H7 (cell line): Measurements from ENCODE around the gene HNF4A. TPM values are rescaled to one million over a fixed set of nuclear protein-coding genes. Genes with fewer than 3 reads are reported as not detected.
A peak's percentile ranks its signal among the peaks of the same experiment; 100 is the strongest.

Source experiments
- DNase-seq: peaks from one replicate; pipeline ENCODE4 v3.0.0; 2012
- H3K27me3 ChIP-seq: 2 replicates; pipeline ENCODE4 v1.6.0; 2011; ENCODE audit warnings: mild to moderate bottlenecking, low read length; ENCODE audit not compliant: control insufficient read depth, insufficient read depth
- H3K36me3 ChIP-seq: replicated peaks from 2 replicates; pipeline ENCODE4 v1.5.1; 2011; ENCODE audit warnings: low read length; ENCODE audit not compliant: control insufficient read depth, insufficient read depth
- H3K4me3 ChIP-seq: 2 replicates; pipeline ENCODE4 v1.5.1; 2011; ENCODE audit warnings: low read depth, mild to moderate bottlenecking, control low read depth, low read length, moderate library complexity; ENCODE audit not compliant: insufficient read depth
- total RNA-seq: library from RNA; depleted of rRNA; stranded (reverse); fragments of >200 nt; shearing (Covaris generic); gene quantifications from 2 replicates; pipeline ENCODE4 v1.2.3, GENCODE V29; 2014

The HNF4A gene
- total RNA-seq, 1 experiment from 2014 or later: 11.4 TPM

DNA sequence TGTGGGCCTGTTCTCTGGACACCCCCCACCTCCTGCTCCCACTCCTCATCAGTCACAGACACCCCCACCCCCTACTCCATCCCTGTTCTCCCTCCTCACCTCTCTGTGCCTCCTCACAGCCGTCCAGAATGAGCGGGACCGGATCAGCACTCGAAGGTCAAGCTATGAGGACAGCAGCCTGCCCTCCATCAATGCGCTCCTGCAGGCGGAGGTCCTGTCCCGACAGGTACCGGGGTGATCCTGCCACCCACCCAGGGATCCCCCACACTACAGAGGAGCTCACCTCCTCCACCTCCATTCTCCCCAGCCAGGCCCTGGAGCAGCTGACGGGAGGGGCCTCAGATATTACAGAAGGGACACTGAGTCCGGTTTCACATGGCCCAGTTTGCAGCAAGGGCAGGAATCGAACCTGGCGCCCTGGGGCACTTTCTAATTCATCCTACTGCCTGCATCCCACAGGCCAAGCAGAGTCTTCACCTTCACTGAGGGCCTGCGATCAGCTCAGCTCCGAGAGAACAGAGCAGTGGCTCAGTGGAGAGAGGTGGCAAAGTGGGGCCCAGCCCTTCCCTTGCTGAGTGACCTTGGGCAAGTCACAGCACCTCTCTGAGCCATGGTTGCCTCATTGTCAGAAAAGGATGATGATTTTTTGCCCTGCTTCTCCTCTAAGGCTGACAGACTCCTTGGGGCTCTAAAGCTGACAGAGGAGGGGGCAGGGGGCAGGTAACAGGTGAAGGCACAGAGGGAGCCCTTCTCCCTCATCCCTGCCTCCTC lies 58.3 kb downstream of the HNF4A start:
- no peak for DNase-seq
- no peaks in the 10 kb centered on the region for H3K27me3 ChIP-seq
- no peak overlapping the region for H3K4me3 ChIP-seq
- H3K36me3 ChIP-seq: no peaks in the 10 kb centered on the region

- Histone ChIP-seq H3K36me3 (no peaks in the 10 kb centered on the region), H3K4me3 (no peak overlapping the region), H3K27me3 (no peaks in the 10 kb centered on the region)
- no peak for DNase-seq
These were observed 58.8 kb downstream of the HNF4A start for GRCh38 chr20:44414346-44414714.

- DNase-seq: no peak
- H3K4me3 ChIP-seq: no peak overlapping the region
- no peaks in the 10 kb centered on the region for H3K36me3 ChIP-seq
- H3K27me3 ChIP-seq: no peaks in the 10 kb centered on the region
These were observed 59.3 kb downstream of the HNF4A start for GRCh38 chr20:44414808-44415207.

- H3K36me3 ChIP-seq: no peaks in the 10 kb centered on the region
These were observed 60.6 kb downstream of the HNF4A start for GRCh38 chr20:44415833-44416715.

DNA sequence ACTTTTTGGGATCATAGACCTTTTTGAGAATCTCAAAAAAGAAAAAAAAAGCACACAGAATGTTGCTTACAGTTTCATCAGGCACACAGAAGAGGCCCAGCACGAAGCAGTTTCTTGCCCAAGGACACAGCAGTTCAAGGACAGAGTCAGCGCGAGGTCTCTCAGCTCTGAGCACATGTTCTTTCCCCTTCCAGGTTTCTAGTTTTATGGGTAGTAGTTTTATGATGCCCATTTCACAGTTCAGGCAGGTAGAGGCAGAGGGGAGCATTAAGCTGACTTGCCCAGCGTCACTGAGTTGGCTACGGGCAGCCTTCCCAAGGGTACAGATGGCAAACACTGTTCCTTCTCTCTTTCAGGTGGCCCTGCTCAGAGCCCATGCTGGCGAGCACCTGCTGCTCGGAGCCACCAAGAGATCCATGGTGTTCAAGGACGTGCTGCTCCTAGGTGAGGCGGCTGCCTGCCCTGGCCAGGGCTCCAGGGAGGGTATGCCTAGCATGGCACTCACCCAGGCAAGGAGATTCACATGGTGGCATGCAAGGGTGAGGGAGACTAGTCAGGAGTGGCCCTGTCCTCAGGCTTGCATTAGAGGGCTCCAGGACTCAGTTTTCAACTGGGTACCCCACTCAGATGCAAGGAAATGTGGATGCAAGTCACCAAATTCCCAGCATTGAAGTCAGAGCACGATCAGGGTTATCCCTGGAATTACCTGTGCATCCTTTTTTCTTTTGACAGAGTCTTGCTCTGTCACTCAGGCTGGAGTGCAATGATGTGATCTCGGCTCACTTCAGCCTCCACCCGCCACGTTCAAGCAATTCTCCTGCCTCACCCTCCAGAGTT lies 62.8 kb downstream of the HNF4A start:
- H3K4me3 ChIP-seq: no peak overlapping the region
- H3K27me3 ChIP-seq: no peaks in the 10 kb centered on the region
- DNase-seq: no peak
- H3K36me3 ChIP-seq: no peaks in the 10 kb centered on the region

More at GRCh38 chr20:44415833-44416715, 60.6 kb downstream of the HNF4A start:
- no peaks in the 10 kb centered on the region for H3K27me3 ChIP-seq
- H3K4me3 ChIP-seq: no peak overlapping the region
- no peak for DNase-seq

DNA sequence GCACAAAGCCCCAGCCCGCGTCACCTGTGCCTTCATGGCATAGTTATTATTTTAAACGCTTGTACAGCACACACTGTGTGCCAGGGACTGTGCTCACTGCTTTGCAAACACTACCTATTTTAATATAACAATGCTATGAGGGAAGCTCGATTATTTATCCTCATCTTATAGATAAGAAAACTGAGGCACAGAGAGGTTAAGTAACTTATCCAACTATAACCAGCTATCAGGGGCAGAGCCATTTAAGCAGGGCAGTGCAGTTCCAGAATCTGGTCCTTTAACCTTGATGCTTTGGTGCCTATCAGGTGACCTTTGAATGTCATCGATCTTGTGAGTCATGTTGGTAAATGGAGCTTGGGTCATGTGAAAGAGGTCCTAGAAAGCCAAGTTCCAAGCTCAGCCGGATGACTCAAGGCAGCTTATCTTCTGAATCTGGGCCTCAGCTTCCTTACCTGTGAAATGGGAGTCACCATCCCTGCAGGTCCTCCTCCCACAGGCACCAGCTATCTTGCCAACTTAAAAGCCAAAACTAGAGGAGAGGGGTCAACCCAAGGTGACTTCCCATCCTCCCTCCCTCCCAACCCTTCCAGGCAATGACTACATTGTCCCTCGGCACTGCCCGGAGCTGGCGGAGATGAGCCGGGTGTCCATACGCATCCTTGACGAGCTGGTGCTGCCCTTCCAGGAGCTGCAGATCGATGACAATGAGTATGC lies 63.8 kb downstream of the HNF4A start:
- H3K36me3 ChIP-seq: no peaks in the 10 kb centered on the region
- no peak for DNase-seq
- H3K4me3 ChIP-seq: no peak overlapping the region
- H3K27me3 ChIP-seq: no peaks in the 10 kb centered on the region

DNA sequence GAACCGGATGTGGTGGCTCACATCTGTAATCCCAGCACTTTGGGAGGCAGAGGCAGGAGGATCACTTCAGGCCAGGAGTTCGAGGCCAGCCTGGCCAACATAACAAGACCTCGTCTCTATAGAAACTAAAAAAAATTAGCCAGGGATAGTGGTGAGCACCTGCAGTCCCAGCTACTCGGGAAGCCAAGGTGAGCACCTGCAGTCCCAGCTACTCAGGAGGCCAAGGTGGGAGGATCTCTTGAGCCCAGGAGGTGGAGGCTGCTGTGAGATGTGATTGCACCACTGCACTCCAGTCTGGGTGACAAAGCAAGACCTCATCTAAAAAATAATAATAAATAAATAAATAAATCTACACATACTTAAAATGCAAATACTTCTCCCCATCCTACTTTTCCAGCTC lies 65.0 kb downstream of the HNF4A start:
- no peak for DNase-seq
- Histone ChIP-seq H3K27me3 (no peaks in the 10 kb centered on the region), H3K4me3 (no peak overlapping the region), H3K36me3 (no peaks in the 10 kb centered on the region)

GRCh38 chr20:44422083-44422482 lies 66.6 kb downstream of the HNF4A start:
- Histone ChIP-seq H3K4me3 (no peak overlapping the region), H3K36me3 (no peaks in the 10 kb centered on the region)
- DNase-seq: no peak

DNA sequence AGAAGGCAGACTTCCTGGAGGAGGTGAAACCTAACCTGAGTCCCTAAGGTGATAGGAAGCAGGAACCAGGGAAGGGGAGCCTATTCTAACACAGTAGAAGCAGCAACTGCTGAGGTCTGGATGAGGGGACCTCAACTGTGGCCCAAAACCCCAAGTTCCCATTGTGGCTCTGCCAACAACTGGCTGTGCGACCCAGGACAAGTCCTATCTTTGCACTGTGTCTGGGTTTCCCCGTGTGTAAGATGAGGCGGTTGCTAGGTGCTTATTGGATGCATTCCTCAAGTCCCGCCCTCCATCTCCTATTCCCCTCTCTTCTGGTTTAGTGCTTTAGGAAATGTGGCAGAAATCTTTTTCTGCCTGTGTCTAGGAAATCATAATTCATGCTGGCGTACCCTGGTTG lies 68.0 kb downstream of the HNF4A start:
- no peaks in the 10 kb centered on the region for H3K36me3 ChIP-seq
- H3K27me3 ChIP-seq: no peaks in the 10 kb centered on the region
- peak; percentile 40 for DNase-seq
- no peak overlapping the region for H3K4me3 ChIP-seq

More at GRCh38 chr20:44422083-44422482, 66.6 kb downstream of the HNF4A start:
- no peaks in the 10 kb centered on the region for H3K27me3 ChIP-seq

- no peaks in the 10 kb centered on the region for H3K36me3 ChIP-seq
- H3K27me3 ChIP-seq: no peaks in the 10 kb centered on the region
- no peak overlapping the region for H3K4me3 ChIP-seq
- peak; percentile 11 for DNase-seq
These were observed 68.6 kb downstream of the HNF4A start for GRCh38 chr20:44424039-44424495.

GRCh38 chr20:44425923-44426322 lies 70.4 kb downstream of the HNF4A start:
- Histone ChIP-seq H3K36me3 (no peaks in the 10 kb centered on the region), H3K27me3 (no peaks in the 10 kb centered on the region)

GRCh38 chr20:44426879-44427790 lies 71.6 kb downstream of the HNF4A start:
- no peaks in the 10 kb centered on the region for H3K27me3 ChIP-seq
- H3K36me3 ChIP-seq: no peaks in the 10 kb centered on the region
- H3K4me3 ChIP-seq: no peak overlapping the region
- DNase-seq: no peak

More at GRCh38 chr20:44425923-44426322, 70.4 kb downstream of the HNF4A start:
- H3K4me3 ChIP-seq: no peak overlapping the region
- DNase-seq: no peak

- Histone ChIP-seq H3K4me3 (no peak overlapping the region), H3K36me3 (no peaks in the 10 kb centered on the region), H3K27me3 (no peaks in the 10 kb centered on the region)
- DNase-seq: no peak
These were observed 72.3 kb downstream of the HNF4A start for GRCh38 chr20:44427804-44428173.
